WTC11 (cell line): ENCODE measurements around the gene USP50.

Source experiments
- ATF2 ChIP-seq: sonication (generic); formaldehyde crosslinking; IDR thresholded peaks from 2 replicates; pipeline ENCODE4 v1.8.1; 2022; ENCODE audit warnings: low read depth, missing genetic modification reagents, borderline replicate concordance
- CDX4 ChIP-seq: fragments of 250-450 bp; sonication (Bioruptor Pico); IDR thresholded peaks from 2 replicates; pipeline ENCODE4 v1.9.0; 2021; ENCODE audit warnings: moderate library complexity, mild to moderate bottlenecking, inconsistent platforms, borderline replicate concordance
- CTCF ChIP-seq: fragments of 200-600 bp; IDR thresholded peaks from 2 replicates; pipeline ENCODE4 v1.8.0; 2022; ENCODE audit warnings: antibody characterized with exemption
- E2F5 ChIP-seq: sonication (generic); formaldehyde crosslinking; IDR thresholded peaks from 2 replicates; pipeline ENCODE4 v1.8.1; 2022; ENCODE audit warnings: mild to moderate bottlenecking, moderate library complexity, missing genetic modification reagents
- FOXJ3 ChIP-seq: sonication (generic); formaldehyde crosslinking; IDR thresholded peaks from 2 replicates; pipeline ENCODE4 v1.9.0; 2021; ENCODE audit warnings: missing genetic modification reagents, mild to moderate bottlenecking, borderline replicate concordance
- MAX ChIP-seq: sonication (generic); formaldehyde crosslinking; IDR thresholded peaks from 2 replicates; pipeline ENCODE4 v1.8.0; 2022; ENCODE audit warnings: mild to moderate bottlenecking, missing genetic modification reagents
- PREB ChIP-seq: sonication (generic); formaldehyde crosslinking; IDR thresholded peaks from 2 replicates; pipeline ENCODE4 v1.8.1; 2022; ENCODE audit warnings: mild to moderate bottlenecking, missing genetic modification reagents, moderate library complexity, borderline replicate concordance
- STAT6 ChIP-seq: sonication (generic); formaldehyde crosslinking; conservative IDR thresholded peaks from 2 replicates; pipeline ENCODE4 v1.8.1; 2023; ENCODE audit warnings: mild to moderate bottlenecking, low read depth, missing genetic modification reagents, moderate library complexity
- ZNF263 ChIP-seq: sonication (generic); formaldehyde crosslinking; IDR thresholded peaks from 2 replicates; pipeline ENCODE4 v1.8.1; 2022; ENCODE audit warnings: low read depth, mild to moderate bottlenecking, moderate library complexity, missing genetic modification reagents
- ZNF281 ChIP-seq: sonication (generic); formaldehyde crosslinking; IDR thresholded peaks from 2 replicates; pipeline ENCODE4 v1.8.0; 2023; ENCODE audit warnings: mild to moderate bottlenecking, missing genetic modification reagents
- ZNF423 ChIP-seq: fragments of 250-450 bp; sonication (Bioruptor Pico); IDR thresholded peaks from 2 replicates; pipeline ENCODE4 v2.1.2; 2022; ENCODE audit warnings: mild to moderate bottlenecking, moderate library complexity
- ZNF532 ChIP-seq: fragments of 250-450 bp; sonication (Bioruptor Pico); IDR thresholded peaks from 2 replicates; pipeline ENCODE4 v1.9.0; 2021; ENCODE audit warnings: mild to moderate bottlenecking, borderline replicate concordance

- TF ChIP-seq ATF2 (CRISPR knock-in tag) (no peak), ZNF532 (CRISPR knock-in tag) (no peak), CDX4 (CRISPR knock-in tag) (no peak), MAX (no peak), ZNF281 (no peak), ZNF263 (CRISPR knock-in tag) (no peak), CTCF (no peak), STAT6 (no peak), ZNF423 (CRISPR knock-in tag) (no peak), E2F5 (CRISPR knock-in tag) (no peak), FOXJ3 (CRISPR knock-in tag) (no peak), PREB (CRISPR knock-in tag) (no peak)
Measured at GRCh38 chr15:50458348-50459112, 87.9 kb downstream of the USP50 start.
